Measurements from ENCODE around the gene ZFHX3.
"Not testable (repeated sequence)": the region's sequence is repeated elsewhere in the genome, so short reads cannot be mapped to it uniquely, and the experiment has no call there.

The ZFHX3 gene

DNA sequence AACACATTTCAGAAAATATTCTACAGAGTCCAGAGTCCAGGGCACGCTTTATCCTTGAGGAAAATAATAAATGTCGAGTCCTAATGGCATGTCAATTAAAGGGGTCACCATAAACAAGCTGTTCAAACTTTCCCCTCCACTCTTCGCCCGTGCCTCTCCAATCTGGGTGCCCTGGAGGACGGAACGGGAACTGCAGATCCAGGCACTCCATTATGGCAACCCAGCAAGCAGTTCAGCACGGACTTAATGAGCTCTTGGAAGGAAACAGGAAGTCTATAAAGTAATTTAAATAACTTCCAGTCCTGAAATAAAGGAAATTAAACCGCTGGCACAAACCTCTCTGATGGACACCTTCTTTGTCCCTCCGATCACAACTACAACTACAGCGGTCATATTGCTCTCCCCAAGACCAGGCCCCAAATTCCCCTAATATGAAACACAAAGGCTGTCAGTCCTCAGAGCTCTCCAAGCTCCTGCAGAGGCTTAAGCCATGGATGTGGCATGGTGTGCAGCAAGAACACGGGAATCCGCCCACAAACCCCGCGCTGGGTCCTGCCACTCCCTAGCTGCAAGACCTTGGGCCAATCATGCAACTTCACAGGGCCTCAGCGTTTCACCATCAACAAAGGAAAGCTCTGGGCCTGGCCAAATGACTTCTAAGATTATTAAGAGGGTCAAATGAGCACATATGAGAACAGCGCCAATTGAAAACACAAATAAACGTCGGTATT lies 52.6 kb downstream of the ZFHX3 start:
- no peak for DNase-seq (ENCODE audit: low read depth)

DNA sequence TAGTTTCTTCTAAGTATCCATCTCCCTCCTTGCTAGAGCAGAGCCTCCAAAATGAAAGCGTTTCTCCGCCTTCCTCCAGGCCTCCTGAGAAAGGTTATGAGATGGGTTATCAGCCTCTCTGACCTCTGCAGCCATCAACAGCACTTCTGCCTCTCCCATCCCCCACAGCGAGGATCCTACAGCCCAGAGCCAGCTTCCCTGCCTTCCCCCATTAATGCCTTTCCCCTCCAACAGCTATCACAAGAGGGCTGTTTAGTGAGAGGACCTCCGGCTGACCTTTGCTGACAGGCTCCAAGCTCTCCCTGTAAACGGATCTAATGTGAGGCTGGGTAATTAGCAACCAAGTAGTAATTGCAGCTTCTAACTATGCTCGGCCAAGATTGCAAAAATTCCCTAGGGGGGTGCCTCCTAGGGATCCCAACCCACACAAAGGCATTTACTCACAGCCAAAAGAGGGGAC lies 55.8 kb downstream of the ZFHX3 start:
- no peak for DNase-seq (ENCODE audit: low read depth)

DNA sequence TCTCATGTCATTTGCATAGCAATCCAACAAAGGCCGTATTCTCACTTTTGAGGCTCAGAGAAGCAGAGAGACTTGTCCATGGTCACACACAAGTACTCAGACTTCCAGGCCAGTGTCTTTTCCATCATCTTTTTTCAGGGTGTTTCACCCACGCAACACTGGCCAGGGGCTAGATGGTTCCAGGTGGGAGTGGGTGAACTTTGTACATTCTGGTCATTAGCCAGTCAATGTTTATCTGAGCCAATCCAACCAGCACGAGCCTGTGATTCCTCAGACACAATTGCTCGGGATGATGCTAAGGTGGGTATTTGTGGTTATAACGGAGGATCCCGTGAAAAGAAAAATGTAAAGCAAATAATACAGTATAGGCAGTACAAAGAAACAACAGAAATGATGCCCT lies 56.3 kb downstream of the ZFHX3 start:
- no peak for DNase-seq (ENCODE audit: low read depth)

DNA sequence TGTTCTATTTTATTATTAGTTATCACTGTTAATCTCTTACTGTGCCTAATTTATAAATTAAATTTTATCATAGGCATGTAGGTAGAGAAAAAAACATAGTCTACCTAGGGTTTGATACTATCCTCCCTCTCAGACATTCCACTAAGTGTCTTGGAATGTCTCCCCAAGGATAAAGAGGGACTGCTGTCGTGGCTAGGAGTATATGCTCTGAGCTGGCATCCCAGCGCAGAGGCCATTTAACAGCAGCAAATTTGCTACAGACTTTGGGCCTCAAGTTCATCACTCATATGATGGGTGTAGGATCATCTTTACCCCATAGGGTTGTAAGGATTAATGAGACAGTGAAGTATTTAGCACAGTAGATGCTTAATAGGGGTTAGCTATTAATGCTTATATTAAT lies 56.7 kb downstream of the ZFHX3 start:
- DNase-seq (ENCODE audit: low read depth), result no peak

DNA sequence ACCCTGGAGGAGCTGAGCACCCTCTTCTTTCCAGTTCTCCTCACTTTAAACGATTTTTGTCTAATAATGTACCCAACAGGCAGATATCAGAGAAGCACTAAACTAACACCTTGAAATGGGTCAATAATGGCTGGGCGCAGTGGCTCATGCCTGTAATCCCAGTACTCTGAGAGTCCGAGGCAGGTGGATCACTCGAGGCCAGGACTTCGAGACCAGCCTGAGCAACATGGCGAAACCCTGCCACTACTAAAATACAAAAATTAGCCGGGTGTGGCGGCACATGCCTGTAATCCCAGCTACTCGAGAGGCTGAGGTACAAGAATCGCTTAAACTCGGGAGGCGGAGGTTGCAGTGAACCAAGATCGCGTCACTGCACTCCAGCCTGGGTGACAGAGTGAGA lies 57.4 kb downstream of the ZFHX3 start:
- no peak for DNase-seq (ENCODE audit: low read depth)

DNA sequence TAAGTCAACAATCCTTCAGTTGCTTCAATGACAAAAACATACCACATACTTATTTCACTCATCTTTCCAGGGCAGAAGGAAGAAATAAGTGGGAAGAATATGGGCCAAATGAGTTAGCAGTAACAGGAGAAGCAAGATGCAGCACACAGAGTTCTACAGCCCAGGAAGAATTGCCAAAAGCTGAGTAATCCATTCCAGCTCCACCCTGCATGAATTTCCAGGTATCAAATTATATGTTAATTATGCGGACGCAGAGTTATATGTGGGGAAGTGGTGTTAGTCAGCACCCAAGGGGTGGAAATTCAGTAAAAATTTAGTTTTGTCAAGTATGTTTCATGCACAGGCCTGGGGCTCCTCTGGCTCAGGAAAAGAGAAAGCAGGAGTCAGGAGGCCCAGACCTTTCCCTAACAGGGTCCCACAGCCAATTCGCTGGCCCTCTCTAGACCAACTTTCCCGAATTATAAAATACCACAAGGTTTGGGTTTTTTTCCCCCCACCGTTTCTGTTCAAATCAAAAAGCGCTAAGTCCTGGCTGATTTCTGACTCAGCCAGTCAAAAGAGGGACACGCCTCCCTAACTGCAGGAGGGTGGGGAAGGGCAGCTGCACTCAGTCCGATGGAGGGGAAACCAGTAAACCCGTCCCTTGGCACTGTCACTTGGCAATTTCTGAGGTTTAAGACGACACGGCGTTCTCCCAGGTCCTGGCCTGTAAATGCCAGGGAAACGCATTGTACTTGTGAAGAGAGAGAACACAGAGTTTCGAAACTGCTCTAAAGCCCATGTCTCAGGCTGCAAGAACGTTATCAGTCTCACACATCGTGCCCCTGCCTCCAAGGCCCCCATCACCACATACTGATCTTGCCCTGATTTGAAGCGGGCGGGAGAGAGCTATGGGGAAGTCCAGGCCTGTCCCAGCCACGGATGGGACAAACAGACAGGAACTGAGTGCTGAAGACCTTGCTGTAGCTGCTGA lies 58.1 kb downstream of the ZFHX3 start:
- DNase-seq (ENCODE audit: low read depth), result peak; percentile 81

DNA sequence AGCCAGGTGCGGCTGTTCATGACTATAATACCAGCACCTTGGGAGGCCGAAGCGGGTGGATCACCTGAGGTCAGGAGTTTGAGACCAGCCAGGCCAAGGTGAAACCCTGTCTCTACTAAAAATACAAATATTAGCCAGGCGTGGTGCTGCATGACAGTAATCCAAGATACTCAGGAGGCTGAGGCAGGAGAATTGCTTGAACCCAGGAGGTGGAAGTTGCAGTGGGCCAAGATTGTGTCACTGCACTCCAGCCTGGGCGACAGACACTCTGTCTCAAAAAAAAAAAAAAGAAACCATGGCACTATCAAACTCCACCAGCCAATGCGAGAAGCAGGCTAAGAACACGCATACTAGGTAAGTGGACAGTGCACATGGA lies 58.7 kb downstream of the ZFHX3 start:
- DNase-seq (ENCODE audit: low read depth), result not testable (repeated sequence)

DNA sequence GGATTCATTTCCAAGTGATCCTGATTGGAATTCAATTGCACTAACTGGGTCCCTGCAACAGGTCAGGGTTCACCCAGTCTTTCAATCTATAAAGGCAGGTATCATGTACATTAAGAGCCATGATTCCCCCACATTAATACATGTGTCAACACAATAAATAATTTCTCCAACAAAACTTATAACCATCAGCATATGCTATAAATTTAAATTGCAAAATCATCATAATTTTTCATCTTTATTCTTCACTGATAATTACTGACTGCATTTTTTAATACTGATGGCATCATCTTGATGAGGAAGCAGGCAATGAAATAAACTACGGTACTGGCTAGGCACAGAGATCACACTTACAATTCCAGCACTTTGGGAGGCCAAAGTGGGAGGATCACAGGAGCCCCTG lies 59.4 kb downstream of the ZFHX3 start:
- no peak for DNase-seq (ENCODE audit: low read depth)

DNA sequence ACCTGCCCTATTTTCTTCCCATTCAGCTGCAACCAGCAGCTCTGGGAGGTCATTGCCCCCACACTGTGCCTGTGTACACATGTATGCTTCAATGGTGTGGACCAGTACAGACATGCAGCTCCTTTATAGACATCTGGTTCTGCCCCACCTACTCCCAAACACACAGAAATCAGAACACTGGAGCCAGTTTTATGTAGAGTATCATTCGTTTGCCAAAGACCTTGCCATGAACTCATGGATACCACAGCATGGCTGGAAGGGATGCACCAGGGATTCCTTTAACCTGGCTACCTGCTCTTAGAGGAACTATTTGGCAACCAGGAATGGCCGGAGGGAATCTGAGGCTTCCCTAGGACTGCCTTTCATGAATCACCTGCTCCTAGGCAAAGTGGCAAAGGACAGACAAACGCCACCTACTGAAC lies 60.4 kb downstream of the ZFHX3 start:
- DNase-seq (ENCODE audit: low read depth), result no peak

DNA sequence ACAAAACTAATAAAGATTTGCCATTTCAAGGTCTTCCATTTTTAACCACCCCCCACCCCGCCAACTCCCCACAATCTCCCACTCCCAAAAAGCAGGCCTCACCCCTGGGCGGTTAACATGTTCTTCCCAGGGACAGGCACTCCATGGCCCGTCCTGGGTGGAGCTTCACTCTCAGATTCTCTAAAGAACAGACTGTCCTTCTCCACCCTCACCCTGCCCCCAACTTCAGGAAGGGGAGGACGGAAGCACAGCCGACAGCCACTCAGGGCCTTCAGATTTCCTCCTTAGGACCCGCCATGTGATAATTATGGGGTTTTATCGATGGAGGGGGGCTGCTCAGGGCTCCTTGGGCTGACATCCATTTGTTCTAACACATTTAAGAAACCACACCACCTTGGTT lies 61.9 kb downstream of the ZFHX3 start:
- DNase-seq (ENCODE audit: low read depth), result no peak

DNA sequence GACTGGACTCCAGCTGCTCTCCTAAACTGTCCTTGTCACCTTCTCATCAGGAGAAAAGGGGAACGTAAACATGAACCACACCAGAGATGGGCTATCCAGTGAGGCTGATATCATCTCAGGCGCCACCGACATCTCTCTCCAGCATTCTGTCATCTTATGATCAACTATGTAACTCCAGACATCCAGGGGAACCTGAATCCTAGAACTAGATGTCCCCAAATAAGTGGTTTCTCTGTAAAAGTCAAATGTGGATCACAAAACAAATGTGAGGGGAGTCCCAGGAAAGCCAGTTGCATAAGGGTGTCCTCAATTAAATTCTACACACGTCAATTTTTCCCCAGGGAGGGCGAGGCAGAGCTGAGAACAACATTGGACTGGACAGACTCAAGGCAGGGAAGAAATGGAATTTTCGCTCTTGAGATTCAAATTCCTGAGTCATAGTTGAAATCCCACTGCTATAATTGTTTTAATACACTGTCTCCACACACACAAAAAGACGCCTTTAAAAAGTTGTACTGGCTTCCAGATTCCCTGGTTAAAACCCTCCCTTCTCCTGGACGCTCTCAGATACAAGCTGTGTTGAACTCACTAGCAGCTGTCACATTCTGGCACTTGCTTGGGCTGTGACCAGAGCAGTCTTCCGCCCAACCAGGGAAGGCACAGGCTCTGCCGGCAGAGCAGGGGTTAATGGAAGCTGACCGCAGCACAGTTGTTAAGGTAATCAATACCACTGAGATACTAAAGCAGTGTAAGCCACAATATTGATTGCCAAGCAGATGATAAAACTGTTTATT lies 62.6 kb downstream of the ZFHX3 start:
- no peak for DNase-seq (ENCODE audit: low read depth)

DNA sequence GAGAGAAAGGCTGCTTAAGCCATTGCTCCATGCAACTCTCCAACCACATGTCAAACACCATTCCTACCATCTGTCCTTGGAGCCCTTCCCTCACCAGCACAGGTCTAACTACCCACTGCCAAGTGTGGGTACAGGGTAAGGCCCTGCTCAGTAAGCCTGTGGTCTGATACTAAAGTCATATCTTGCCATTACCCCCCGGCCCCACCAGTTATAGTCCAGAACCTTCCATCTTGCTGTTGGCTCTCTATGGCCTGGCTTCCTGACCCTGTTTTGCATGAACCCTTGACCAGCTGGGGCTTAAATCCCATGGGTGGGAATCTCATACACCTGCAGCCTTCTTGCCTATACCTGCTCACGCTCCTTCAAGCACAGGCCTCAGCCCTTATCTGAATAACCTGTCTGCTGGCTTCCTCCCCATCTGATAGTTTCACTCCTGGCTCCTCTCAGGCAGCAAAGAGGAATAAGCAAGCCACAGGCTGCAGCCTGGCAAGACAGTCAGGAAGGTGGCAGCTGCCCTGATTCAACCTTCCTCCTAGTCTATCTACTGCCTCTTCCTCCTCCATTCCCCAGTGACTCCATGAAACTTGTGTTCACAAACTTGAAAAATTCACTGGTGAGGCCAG lies 64.1 kb downstream of the ZFHX3 start:
- DNase-seq (ENCODE audit: low read depth), result no peak

DNA sequence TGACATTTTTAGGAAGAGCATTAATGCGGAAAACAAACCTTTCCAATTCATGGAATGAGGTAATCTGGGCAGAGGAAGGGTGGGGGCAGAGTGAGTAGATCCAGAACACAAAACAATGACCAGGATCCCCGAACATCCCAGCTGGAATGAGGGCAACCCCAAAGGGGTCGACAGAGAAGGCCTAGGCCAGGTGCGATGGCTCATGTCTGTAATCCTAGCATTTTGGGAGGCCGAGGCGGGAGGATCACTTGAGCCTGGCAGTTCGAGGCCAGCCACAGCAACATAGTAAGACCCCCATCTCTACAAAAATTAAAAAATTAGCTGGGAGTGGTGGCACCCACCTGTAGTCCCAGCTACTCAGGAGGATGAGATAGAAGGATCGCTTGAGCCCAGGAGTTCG lies 64.7 kb downstream of the ZFHX3 start:
- no peak for DNase-seq (ENCODE audit: low read depth)

DNA sequence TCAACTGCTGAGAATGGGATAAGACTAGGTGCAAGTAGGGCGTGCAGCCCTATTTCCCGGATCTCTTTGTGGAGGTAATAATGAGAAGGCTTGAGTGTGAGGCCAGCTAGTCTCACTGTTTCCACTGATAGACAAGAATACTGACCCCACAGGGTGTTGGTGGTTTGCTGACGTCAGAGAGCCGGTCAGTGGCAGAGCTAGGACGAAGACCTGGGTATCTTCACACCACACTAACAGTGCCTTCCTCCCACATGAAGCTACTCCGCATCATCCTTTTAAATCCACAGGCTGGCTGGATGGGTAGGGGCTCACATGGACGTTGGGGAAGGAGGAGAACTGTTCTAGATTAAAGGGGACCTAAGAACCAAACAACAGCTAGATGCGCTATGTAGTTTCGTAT lies 68.0 kb downstream of the ZFHX3 start:
- no peak for DNase-seq (ENCODE audit: low read depth)

DNA sequence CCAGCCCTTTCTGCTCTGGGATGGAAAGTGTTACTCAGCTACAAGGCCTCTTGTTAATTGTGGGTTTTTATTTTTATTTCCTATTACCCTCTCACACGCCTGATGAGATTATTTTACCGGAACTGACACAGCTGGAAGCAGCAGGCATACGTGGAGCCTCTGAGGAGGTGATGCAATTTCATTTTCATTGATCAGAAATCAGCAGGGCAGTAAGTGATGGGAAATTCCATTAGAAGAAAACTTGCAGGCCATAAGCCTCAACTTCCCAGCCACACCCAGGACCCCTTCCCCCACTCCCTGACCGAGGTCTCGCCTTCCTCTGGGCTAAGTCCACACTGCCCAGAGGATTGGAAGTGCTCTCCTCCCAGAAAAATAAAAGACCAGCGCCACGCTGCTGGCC lies 69.7 kb downstream of the ZFHX3 start:
- no peak for DNase-seq (ENCODE audit: low read depth)

DNA sequence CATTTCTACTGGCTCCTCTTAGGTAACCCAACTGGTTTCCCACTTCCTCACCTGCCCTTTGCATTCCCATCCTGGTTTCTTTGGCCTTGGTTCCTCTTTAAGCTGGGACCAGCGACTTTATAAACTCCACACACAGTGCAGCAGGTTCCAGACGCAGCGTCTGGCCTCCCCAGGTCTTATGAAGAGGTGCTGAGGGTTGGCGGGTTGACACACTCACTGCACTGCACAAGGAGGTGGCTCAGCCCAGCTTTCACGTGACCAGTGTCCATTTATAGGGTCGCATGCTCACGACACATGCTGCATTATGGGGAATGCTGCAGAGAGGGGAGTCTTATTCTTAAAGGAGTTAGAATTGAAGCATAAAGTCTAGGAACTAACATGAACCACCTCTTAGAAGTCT lies 70.8 kb downstream of the ZFHX3 start:
- DNase-seq (ENCODE audit: low read depth), result no peak

DNA sequence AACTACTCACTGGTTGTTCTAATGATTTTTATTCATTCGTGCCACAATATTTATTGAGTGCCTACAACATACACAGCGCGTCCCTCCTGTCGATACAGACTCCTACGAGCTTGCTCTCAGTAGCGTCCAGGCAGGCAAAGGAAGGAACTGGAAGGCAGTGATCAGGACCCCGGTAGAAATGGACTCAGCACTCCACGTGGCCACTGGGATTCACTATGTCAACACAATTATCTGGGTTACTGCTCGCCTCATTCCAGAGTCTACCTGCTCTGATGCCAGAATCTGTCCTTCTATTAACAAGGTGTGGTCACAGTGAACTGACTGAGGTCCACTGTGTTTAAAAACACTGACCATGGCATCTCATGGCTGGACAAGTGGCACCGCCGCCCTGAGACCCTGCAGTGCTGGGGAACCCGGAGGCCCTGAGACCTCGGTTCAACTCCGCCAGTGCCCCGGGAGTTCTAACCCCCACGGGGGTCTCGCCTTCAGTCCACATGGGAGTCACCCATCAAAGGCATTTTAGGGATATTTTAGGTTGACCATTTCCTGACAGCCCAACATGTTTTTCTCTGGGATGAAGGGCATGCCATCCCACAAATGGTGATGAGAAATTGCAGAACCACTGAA lies 71.4 kb downstream of the ZFHX3 start:
- no peak for DNase-seq (ENCODE audit: low read depth)

DNA sequence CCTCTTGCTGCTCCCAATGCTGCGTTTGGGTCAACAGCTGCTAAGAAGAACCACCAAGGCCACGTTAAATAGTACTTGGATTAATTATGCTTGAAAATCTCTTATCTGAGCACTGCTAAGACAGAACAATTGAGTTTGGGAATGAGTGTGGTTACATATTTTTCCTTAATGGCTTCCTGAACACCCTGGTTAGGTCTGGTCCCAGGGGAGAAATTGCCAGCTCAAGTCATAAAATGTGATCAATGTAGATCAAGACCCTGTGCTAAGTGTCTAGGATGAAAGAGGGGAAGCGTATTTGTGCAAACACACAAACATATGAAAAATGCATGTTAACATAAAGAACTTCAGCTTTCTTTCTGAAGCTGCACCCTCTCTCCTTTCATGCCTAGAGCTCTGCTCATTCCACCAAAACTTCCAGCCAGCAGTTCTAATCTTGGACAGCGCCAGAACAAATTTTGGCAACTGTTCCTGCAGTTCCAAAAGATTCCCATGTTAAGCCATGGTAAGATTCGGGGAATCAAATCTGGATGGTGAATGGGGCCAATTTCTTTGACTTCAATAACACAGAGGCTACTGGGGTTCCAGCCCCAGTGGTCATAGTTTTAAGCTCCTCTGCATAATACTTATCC lies 72.0 kb downstream of the ZFHX3 start:
- DNase-seq (ENCODE audit: low read depth), result no peak

DNA sequence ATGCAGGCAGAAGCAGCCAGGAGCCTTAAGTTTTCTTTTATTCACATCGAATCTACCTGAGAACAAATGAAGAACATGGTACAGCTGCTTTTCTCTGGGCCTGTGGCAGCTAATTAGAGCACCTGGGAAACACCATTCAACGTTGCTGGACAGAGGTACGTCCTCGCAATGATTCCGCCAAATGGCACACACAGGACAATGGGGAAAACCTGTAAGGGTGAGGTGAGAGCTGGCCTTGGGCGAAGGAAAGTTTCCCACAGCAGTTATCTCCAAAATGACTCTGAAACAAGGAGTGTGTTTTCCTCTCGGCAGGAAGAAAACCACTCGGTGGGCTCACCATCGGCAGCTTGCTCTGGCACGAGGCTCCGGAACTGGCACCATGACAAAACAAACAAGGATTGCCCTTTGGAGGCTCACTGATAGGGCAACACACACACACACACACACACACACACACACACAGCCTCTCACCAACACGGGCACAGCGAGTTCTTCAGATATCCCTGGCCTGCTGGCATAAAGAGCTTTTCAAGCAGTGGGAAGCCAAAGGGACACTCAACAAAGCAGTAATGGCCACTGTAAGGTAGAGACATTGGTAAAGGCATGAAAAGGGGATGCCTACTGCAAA lies 73.7 kb downstream of the ZFHX3 start:
- DNase-seq (ENCODE audit: low read depth), result no peak

DNA sequence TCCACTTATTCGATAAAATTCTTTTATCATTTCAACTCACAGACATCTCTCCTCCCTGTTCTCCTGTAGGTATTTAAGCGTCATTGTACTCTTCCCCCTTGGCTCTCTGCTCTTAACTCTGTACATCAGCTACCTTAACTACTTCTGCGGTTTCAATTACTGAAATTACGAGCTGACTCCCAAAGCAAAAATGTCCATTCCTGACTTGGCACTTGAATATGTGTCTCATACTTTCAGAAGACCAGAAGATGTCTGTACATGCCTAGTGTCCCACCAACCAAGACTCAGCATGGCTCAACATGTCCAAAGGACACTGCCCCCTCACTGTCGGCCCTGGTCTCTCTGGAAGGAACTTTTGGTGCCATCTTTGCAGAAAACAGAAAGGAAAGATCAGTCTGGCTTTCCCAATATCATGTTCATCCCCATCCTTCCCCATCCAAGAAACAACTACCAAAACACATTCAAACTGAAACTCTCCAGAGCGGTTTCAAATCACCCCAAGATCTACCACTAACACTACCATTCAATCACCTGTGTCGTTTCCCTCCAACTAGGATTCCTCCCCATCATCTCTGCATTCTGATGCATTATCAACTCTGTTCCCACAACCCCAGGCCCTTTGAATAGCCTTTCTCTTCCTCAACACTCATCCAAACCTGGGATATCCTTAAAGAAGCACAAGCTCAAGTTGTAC lies 74.9 kb downstream of the ZFHX3 start:
- DNase-seq (ENCODE audit: low read depth), result no peak

Measured in non-pigmented ciliary epithelial cell (primary cell).